Measurements from ENCODE around the gene HOXD4.

HOXD4 gene

GRCh38 chr2:176127774-176128072 is 23.6 kb upstream of the HOXD4 start:
- DNase-seq, result no peak

GRCh38 chr2:176128172-176128981 is 23.0 kb upstream of the HOXD4 start:
- no peak for DNase-seq

- DNase-seq, result no peak
These were observed 22.2 kb upstream of the HOXD4 start, which contains the start of gene HOXD8 for GRCh38 chr2:176128982-176129796. Gene HOXD8 (plus strand): TSS chr2:176129705. CDS start chr2:176130367, 662 bp downstream.

- no peak for DNase-seq
These were observed 21.6 kb upstream of the HOXD4 start for GRCh38 chr2:176129813-176130146.

GRCh38 chr2:176130147-176130956 is 21.0 kb upstream of the HOXD4 start:
- DNase-seq, result no peak

- DNase-seq, result no peak
These were observed 20.1 kb upstream of the HOXD4 start for GRCh38 chr2:176130957-176131847.

- DNase-seq, result no peak
These were observed 19.5 kb upstream of the HOXD4 start for GRCh38 chr2:176131848-176132158.

- DNase-seq, result no peak
These were observed 18.9 kb upstream of the HOXD4 start for GRCh38 chr2:176132205-176133171.

- DNase-seq, result no peak
These were observed 18.0 kb upstream of the HOXD4 start for GRCh38 chr2:176133389-176133788.

- no peak for DNase-seq
These were observed 17.3 kb upstream of the HOXD4 start for GRCh38 chr2:176134035-176134434.

GRCh38 chr2:176135035-176135440 is 16.3 kb upstream of the HOXD4 start:
- DNase-seq, result no peak

- no peak for DNase-seq
These were observed 14.7 kb upstream of the HOXD4 start for GRCh38 chr2:176136374-176137251.

GRCh38 chr2:176137252-176137580 is 14.1 kb upstream of the HOXD4 start:
- no peak for DNase-seq

GRCh38 chr2:176137906-176138305 is 13.4 kb upstream of the HOXD4 start:
- no peak for DNase-seq

- DNase-seq, result no peak
These were observed 12.8 kb upstream of the HOXD4 start for GRCh38 chr2:176138526-176138922.

GRCh38 chr2:176138923-176139660 is 12.3 kb upstream of the HOXD4 start:
- DNase-seq, result no peak

- DNase-seq, result no peak
These were observed 11.5 kb upstream of the HOXD4 start for GRCh38 chr2:176139661-176140512.

GRCh38 chr2:176140513-176141317 is 10.6 kb upstream of the HOXD4 start:
- peak; percentile 60 for DNase-seq

Measured in effector CD8-positive, alpha-beta T cell (primary cell).